ENCODE data around the gene PRR19.

Gene PRR19

GRCh38 chr19:42301646-42302203 is at the start of gene PRR19:
PRR19 (plus strand) TSS chr19:42302132; CDS start chr19:42309585, 7,453 bp downstream.
- no peak for TF ChIP-seq CTCF (IDR thresholded peaks at IDR 0.05; ENCODE audit: control insufficient read depth, extremely low read depth, insufficient read depth)
- DNase-seq (ENCODE audit: low read depth): no peak
- peak within 1 kb of the TSS; percentile 67 for H3K4me3 ChIP-seq (ENCODE audit: low read depth, low read length)

GRCh38 chr19:42252365-42253244 is 49.3 kb upstream of the PRR19 start:
- peak overlapping the region; percentile 56 for H3K4me3 ChIP-seq (ENCODE audit: low read depth, low read length)
- no peak for TF ChIP-seq CTCF (IDR thresholded peaks at IDR 0.05; ENCODE audit: control insufficient read depth, extremely low read depth, insufficient read depth)
- DNase-seq (ENCODE audit: low read depth): no peak

GRCh38 chr19:42253245-42254088 is 48.5 kb upstream of the PRR19 start:
- DNase-seq (ENCODE audit: low read depth): no peak
- peak overlapping the region; percentile 82 for H3K4me3 ChIP-seq (ENCODE audit: low read depth, low read length)
- no peak for TF ChIP-seq CTCF (IDR thresholded peaks at IDR 0.05; ENCODE audit: control insufficient read depth, extremely low read depth, insufficient read depth)

- DNase-seq (ENCODE audit: low read depth): no peak
- TF ChIP-seq CTCF (IDR thresholded peaks at IDR 0.05; ENCODE audit: control insufficient read depth, extremely low read depth, insufficient read depth): no peak
- H3K4me3 ChIP-seq (ENCODE audit: low read depth, low read length): peak overlapping the region; percentile 82
Observed at GRCh38 chr19:42254089-42254849, 47.7 kb upstream of the PRR19 start.

- peak within 1 kb of the TSS; percentile 82 for H3K4me3 ChIP-seq (ENCODE audit: low read depth, low read length)
- no peak for DNase-seq (ENCODE audit: low read depth)
- no peak for TF ChIP-seq CTCF (IDR thresholded peaks at IDR 0.05; ENCODE audit: control insufficient read depth, extremely low read depth, insufficient read depth)
Observed at GRCh38 chr19:42254850-42255765, 46.8 kb upstream of the PRR19 start, which contains the start of gene ERF. ERF (minus strand) TSS chr19:42255128; CDS start chr19:42254999, 129 bp downstream.
